Progenitor cell of endocrine pancreas (in vitro differentiated cells): ENCODE measurements around the gene TMEM61. TPM values are rescaled to one million over a fixed set of nuclear protein-coding genes. Genes with fewer than 3 reads are reported as not detected.

Experiments used
- DNase-seq: peaks from one replicate; pipeline ENCODE4 v3.0.0; 2021; ENCODE audit warnings: low spot score; ENCODE audit not compliant: unreplicated experiment
- H3K27ac Mint-ChIP-seq: 2 replicates; pipeline ENCODE4 v1.8.0; 2021; ENCODE audit warnings: mild to moderate bottlenecking, moderate library complexity, mixed read lengths
- H3K27me3 Mint-ChIP-seq: 2 replicates; pipeline ENCODE4 v1.8.0; 2021; ENCODE audit warnings: mixed read lengths
- H3K36me3 Mint-ChIP-seq: 2 replicates; pipeline ENCODE4 v1.8.0; 2022; ENCODE audit warnings: mixed read lengths; ENCODE audit not compliant: insufficient read depth
- H3K4me1 Mint-ChIP-seq: 2 replicates; pipeline ENCODE4 v1.8.0; 2021; ENCODE audit warnings: low read depth, mixed read lengths
- H3K4me3 Mint-ChIP-seq: 2 replicates; pipeline ENCODE4 v1.8.0; 2021; ENCODE audit warnings: low read depth, mild to moderate bottlenecking, moderate library complexity, mixed read lengths
- H3K9me3 Mint-ChIP-seq: 2 replicates; pipeline ENCODE4 v1.8.0; 2021; ENCODE audit warnings: low read depth, mixed read lengths
- CTCF ChIP-seq: fragments of 200-600 bp; sonication (generic); IDR thresholded peaks from one replicate; pipeline ENCODE4 v1.5.0; 2021; ENCODE audit warnings: antibody characterized with exemption, mild to moderate bottlenecking; ENCODE audit not compliant: unreplicated experiment
- total RNA-seq: library from RNA; stranded (reverse); gene quantifications from 2 replicates; pipeline ENCODE4 v1.2.1, GENCODE V29; 2021

The TMEM61 gene
- total RNA-seq, 1 donor from 2014 or later: 0.53 TPM

DNA sequence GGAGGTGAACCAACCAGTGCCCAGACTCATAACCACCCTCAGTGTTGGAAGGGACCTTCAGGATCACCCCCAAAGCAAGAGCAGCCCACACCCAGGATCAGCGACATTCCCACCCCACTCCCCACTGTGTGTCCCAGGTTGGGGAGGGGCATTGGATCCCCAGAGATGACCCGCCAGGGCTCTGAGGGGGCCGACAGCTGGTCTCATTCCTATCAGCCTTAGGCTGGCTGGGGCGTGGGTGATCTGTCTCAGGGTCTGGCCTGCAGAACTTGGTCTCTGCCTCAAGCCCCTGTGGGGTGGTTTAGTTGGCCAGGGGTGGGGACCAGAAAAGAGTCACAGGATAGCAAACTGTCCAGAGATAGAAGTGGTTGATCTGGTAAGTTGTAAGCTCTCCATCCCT is 10.5 kb downstream of the TMEM61 start:
- TF ChIP-seq CTCF: no peak
- Mint-ChIP-seq H3K27me3 (peaks cover 33% of the 10 kb centered on the region), H3K4me3 (no peak overlapping the region), H3K27ac (no peak overlapping the region), H3K9me3 (no peaks in the 10 kb centered on the region), H3K4me1 (no peaks in the 10 kb centered on the region), H3K36me3 (no peaks in the 10 kb centered on the region)
- no peak for DNase-seq

DNA sequence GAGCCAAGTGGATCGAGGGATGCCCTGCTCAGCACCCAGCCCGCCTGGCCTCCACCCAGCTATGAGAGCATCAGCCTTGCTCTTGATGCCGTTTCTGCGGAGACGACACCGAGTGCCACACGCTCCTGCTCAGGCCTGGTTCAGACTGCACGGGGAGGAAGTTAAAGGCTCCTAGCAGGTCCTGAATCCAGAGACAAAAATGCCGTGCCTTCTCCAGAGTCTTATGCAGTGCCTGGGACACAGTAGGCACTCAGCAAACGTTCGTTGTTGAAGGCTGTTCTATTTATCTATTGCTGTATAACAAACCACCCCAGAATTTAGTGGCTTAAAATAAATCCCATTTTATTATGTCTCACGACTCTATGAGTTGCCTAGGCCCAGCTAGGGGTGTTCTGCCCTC is 11.5 kb downstream of the TMEM61 start:
- Mint-ChIP-seq H3K4me1 (peaks cover 6% of the 10 kb centered on the region), H3K4me3 (no peak overlapping the region), H3K27ac (no peak overlapping the region), H3K36me3 (no peaks in the 10 kb centered on the region), H3K27me3 (peaks cover 41% of the 10 kb centered on the region), H3K9me3 (no peaks in the 10 kb centered on the region)
- TF ChIP-seq CTCF: no peak
- no peak for DNase-seq

- Mint-ChIP-seq H3K4me3 (no peak overlapping the region), H3K27ac (no peak overlapping the region), H3K36me3 (no peaks in the 10 kb centered on the region), H3K9me3 (no peaks in the 10 kb centered on the region), H3K27me3 (peaks cover 47% of the 10 kb centered on the region), H3K4me1 (peaks cover 10% of the 10 kb centered on the region)
- no peak for DNase-seq
- TF ChIP-seq CTCF: no peak
Observed at GRCh38 chr1:54993140-54993539, 12.7 kb downstream of the TMEM61 start.

DNA sequence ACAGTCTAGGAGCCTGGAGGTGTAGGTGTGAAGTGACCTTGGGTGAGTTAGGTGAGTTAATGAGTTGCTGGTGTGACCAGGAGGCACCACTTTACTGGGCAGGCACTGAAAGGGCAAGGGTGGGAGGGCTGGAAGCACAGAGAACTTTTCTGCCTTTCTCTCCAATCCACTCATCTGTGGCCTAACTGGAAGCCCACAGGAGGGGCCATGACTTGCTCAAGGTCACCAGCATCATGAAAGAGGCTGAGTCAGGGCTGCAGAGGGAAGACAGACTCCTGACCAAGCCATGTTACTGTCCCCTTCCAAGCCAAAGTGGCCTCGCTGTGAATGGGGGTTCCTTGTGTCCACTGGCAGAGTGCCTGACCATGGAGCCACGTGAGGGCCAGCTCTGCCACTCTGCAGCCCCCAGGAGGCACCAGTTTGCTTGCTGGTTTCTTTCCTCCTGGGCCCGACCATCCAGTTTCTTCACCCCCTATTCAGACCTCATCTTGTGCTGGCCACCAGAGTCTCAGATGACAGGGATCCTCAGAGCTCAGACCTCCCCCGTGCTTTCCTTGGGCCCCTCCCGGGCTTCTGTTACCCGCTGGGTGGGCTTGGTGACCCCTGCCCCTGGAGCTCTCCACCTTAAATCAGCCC is 14.0 kb downstream of the TMEM61 start:
- no peak for DNase-seq
- H3K9me3 Mint-ChIP-seq: no peaks in the 10 kb centered on the region
- peaks cover 58% of the 10 kb centered on the region for H3K27me3 Mint-ChIP-seq
- peaks cover 10% of the 10 kb centered on the region for H3K4me1 Mint-ChIP-seq
- H3K27ac Mint-ChIP-seq: no peak overlapping the region
- TF ChIP-seq CTCF: no peak
- H3K36me3 Mint-ChIP-seq: no peaks in the 10 kb centered on the region
- H3K4me3 Mint-ChIP-seq: no peak overlapping the region

- Mint-ChIP-seq H3K4me1 (peaks cover 10% of the 10 kb centered on the region), H3K4me3 (no peak overlapping the region), H3K36me3 (no peaks in the 10 kb centered on the region), H3K27ac (no peak overlapping the region), H3K27me3 (peaks cover 65% of the 10 kb centered on the region), H3K9me3 (no peaks in the 10 kb centered on the region)
- no peak for TF ChIP-seq CTCF
- DNase-seq: no peak
Observed at GRCh38 chr1:54995013-54995760, 14.8 kb downstream of the TMEM61 start.
